Measurements from ENCODE around the gene NKD2.

DNA sequence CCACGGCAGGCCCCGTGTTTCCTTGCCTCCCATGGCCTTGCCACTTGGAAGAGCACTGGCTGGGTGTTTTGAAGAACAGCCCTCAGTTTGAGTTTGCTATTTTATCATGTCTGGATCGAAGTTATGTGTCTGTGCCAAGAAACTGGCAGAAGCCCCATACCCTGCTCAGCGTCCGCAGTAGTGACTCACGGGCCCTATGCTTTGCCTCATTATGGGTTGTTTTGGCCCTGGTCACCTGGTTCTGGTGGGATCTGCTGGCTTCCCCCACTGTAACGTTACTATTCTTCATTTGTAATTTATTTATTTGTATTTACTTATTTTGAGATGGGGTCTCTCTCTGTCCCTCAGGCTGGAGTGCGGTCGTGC lies 42.3 kb upstream of the NKD2 start:
- TF ChIP-seq, protein P1, sequence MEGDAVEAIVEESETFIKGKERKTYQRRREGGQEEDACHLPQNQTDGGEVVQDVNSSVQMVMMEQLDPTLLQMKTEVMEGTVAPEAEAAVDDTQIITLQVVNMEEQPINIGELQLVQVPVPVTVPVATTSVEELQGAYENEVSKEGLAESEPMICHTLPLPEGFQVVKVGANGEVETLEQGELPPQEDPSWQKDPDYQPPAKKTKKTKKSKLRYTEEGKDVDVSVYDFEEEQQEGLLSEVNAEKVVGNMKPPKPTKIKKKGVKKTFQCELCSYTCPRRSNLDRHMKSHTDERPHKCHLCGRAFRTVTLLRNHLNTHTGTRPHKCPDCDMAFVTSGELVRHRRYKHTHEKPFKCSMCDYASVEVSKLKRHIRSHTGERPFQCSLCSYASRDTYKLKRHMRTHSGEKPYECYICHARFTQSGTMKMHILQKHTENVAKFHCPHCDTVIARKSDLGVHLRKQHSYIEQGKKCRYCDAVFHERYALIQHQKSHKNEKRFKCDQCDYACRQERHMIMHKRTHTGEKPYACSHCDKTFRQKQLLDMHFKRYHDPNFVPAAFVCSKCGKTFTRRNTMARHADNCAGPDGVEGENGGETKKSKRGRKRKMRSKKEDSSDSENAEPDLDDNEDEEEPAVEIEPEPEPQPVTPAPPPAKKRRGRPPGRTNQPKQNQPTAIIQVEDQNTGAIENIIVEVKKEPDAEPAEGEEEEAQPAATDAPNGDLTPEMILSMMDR (IDR thresholded peaks at IDR 0.05; ENCODE audit: low read length), result no peak
- no peak for TF ChIP-seq EZH2 (IDR thresholded peaks at IDR 0.05; ENCODE audit: borderline replicate concordance, low read length)

All from OCI-LY1 (cell line).